Stimulated activated naive CD8-positive, alpha-beta T cell treated with anti-CD3 and anti-CD28 coated beads, Interleukin-15, amount 100 ng/mL, for 72 hours (primary cell): ENCODE results near the gene TRMT112.
"Not testable (repeated sequence)": the region's sequence is repeated elsewhere in the genome, so short reads cannot be mapped to it uniquely, and the experiment has no call there.

ENCODE experiments used
- ATAC-seq: fragments of 150-1000 bp; cut with Tn5 transposase; 2 replicates; pipeline ENCODE4 v1.10.0; 2021; ENCODE audit warnings: mild to moderate bottlenecking, moderate library complexity
- DNase-seq, 2 donors: peaks; one replicate each; pipeline ENCODE4 v3.0.0; 2021 to 2022
- H3K27ac Mint-ChIP-seq, 2 donors: one replicate each; pipeline ENCODE4 v1.8.0; 2022; ENCODE audit warnings: mild to moderate bottlenecking in 2 of 2, mixed read lengths in 2 of 2, moderate library complexity in 2 of 2
- H3K27me3 Mint-ChIP-seq: one replicate; pipeline ENCODE4 v1.8.0; 2022; ENCODE audit warnings: mixed read lengths
- H3K4me1 Mint-ChIP-seq: one replicate; pipeline ENCODE4 v1.8.0; 2022; ENCODE audit warnings: mild to moderate bottlenecking, mixed read lengths
- H3K4me3 Mint-ChIP-seq, 2 donors: one replicate each; pipeline ENCODE4 v1.8.0; 2022; ENCODE audit warnings: mild to moderate bottlenecking in 2 of 2, mixed read lengths in 2 of 2, moderate library complexity in 1 of 2
- H3K9me3 Mint-ChIP-seq, 2 donors: one replicate each; pipeline ENCODE4 v1.8.0; 2022; ENCODE audit warnings: mixed read lengths in 2 of 2

TRMT112 gene

GRCh38 chr11:64324692-64325469 is 7.5 kb upstream of the TRMT112 start:
- ATAC-seq (no peak), DNase-seq (no peak)
- Mint-ChIP-seq H3K4me3 (no peak overlapping the region), H3K27me3 (no peaks in the 10 kb centered on the region), H3K9me3 (no peaks in the 10 kb centered on the region), H3K4me1 (peaks cover 27% of the 10 kb centered on the region), H3K27ac (peak overlapping the region in 1 of 2 donors; percentile 71)

GRCh38 chr11:64323984-64324383 is 6.6 kb upstream of the TRMT112 start:
- not testable (repeated sequence) for H3K27me3 Mint-ChIP-seq, H3K9me3 Mint-ChIP-seq, H3K27ac Mint-ChIP-seq, DNase-seq, ATAC-seq, H3K4me3 Mint-ChIP-seq
- peaks cover 36% of the 10 kb centered on the region for H3K4me1 Mint-ChIP-seq

- no peaks in the 10 kb centered on the region for H3K9me3 Mint-ChIP-seq
- H3K4me1 Mint-ChIP-seq: peaks cover 40% of the 10 kb centered on the region
- H3K4me3 Mint-ChIP-seq: no peak overlapping the region
- no peak overlapping the region for H3K27ac Mint-ChIP-seq
- no peak for ATAC-seq
- DNase-seq: no peak
- H3K27me3 Mint-ChIP-seq: no peaks in the 10 kb centered on the region
Measured at GRCh38 chr11:64323373-64323772, 6.0 kb upstream of the TRMT112 start.

- H3K4me1 Mint-ChIP-seq: peaks cover 40% of the 10 kb centered on the region
- no peaks in the 10 kb centered on the region for H3K27me3 Mint-ChIP-seq
- DNase-seq (no peak), ATAC-seq (no peak)
- no peak overlapping the region for H3K4me3 Mint-ChIP-seq
- H3K9me3 Mint-ChIP-seq: no peaks in the 10 kb centered on the region
- H3K27ac Mint-ChIP-seq: peak overlapping the region; percentile 28 to 75
Measured at GRCh38 chr11:64322925-64323260, 5.5 kb upstream of the TRMT112 start.

- Mint-ChIP-seq H3K9me3 (no peaks in the 10 kb centered on the region), H3K27me3 (no peaks in the 10 kb centered on the region), H3K4me3 (no peak overlapping the region), H3K27ac (no peak overlapping the region), H3K4me1 (peaks cover 49% of the 10 kb centered on the region)
- no peak for DNase-seq
- ATAC-seq: no peak
Measured at GRCh38 chr11:64321533-64321932, 4.2 kb upstream of the TRMT112 start.

- ATAC-seq: no peak
Measured at GRCh38 chr11:64321026-64321425, 3.7 kb upstream of the TRMT112 start.

GRCh38 chr11:64320556-64320955 is 3.2 kb upstream of the TRMT112 start:
- no peaks in the 10 kb centered on the region for H3K9me3 Mint-ChIP-seq
- peak overlapping the region in 1 of 2 donors; percentile 79 for H3K27ac Mint-ChIP-seq
- H3K4me1 Mint-ChIP-seq: peaks cover 57% of the 10 kb centered on the region
- no peak overlapping the region for H3K4me3 Mint-ChIP-seq
- no peaks in the 10 kb centered on the region for H3K27me3 Mint-ChIP-seq
- ATAC-seq (no peak), DNase-seq (no peak)

More at GRCh38 chr11:64321026-64321425, 3.7 kb upstream of the TRMT112 start:
- H3K27me3 Mint-ChIP-seq: no peaks in the 10 kb centered on the region
- no peaks in the 10 kb centered on the region for H3K9me3 Mint-ChIP-seq
- no peak for DNase-seq
- H3K4me3 Mint-ChIP-seq: no peak overlapping the region
- H3K4me1 Mint-ChIP-seq: peaks cover 54% of the 10 kb centered on the region
- peak overlapping the region in 1 of 2 donors; percentile 56 for H3K27ac Mint-ChIP-seq

GRCh38 chr11:64318766-64319761 is 1.7 kb upstream of the TRMT112 start:
- H3K27me3 Mint-ChIP-seq: no peaks in the 10 kb centered on the region

GRCh38 chr11:64317961-64318765 is 804 bp upstream of the TRMT112 start, which contains the start of gene PRDX5:
Gene PRDX5, plus strand, starts transcription at chr11:64318121. Its CDS starts 95 bp downstream, at chr11:64318216.
- Mint-ChIP-seq H3K27ac (peak within 1 kb of the TSS; percentile 100), H3K4me3 (peak within 1 kb of the TSS; percentile 92 to 98), H3K4me1 (peaks cover 75% of the 10 kb centered on the region), H3K9me3 (no peaks in the 10 kb centered on the region), H3K27me3 (no peaks in the 10 kb centered on the region)
- ATAC-seq (peak; percentile 83), DNase-seq (peak; percentile 96 to 98)

More at GRCh38 chr11:64318766-64319761, 1.7 kb upstream of the TRMT112 start:
- H3K27ac Mint-ChIP-seq: peak overlapping the region; percentile 100
- peak overlapping the region; percentile 92 to 98 for H3K4me3 Mint-ChIP-seq
- H3K4me1 Mint-ChIP-seq: peaks cover 68% of the 10 kb centered on the region
- ATAC-seq (no peak), DNase-seq (no peak)
- no peaks in the 10 kb centered on the region for H3K9me3 Mint-ChIP-seq

GRCh38 chr11:64316672-64317324 is 561 bp downstream of the TRMT112 start:
- DNase-seq (peak in 1 of 2 donors; percentile 52), ATAC-seq (peak; percentile 1)
- H3K4me1 Mint-ChIP-seq: peaks cover 79% of the 10 kb centered on the region
- H3K9me3 Mint-ChIP-seq: no peaks in the 10 kb centered on the region
- H3K27ac Mint-ChIP-seq: peak overlapping the region; percentile 100
- H3K4me3 Mint-ChIP-seq: peak overlapping the region; percentile 92 to 98
- H3K27me3 Mint-ChIP-seq: no peaks in the 10 kb centered on the region

GRCh38 chr11:64315667-64316526 is 1.5 kb downstream of the TRMT112 start:
- H3K27me3 Mint-ChIP-seq, DNase-seq, ATAC-seq, H3K9me3 Mint-ChIP-seq: not testable (repeated sequence)
- Mint-ChIP-seq H3K27ac (peak overlapping the region; percentile 100), H3K4me3 (peak overlapping the region; percentile 92 to 98), H3K4me1 (peaks cover 74% of the 10 kb centered on the region)

GRCh38 chr11:64314805-64315561 is 2.4 kb downstream of the TRMT112 start:
- Mint-ChIP-seq H3K4me3 (no peak overlapping the region), H3K4me1 (peaks cover 68% of the 10 kb centered on the region), H3K27me3 (no peaks in the 10 kb centered on the region), H3K27ac (peak overlapping the region in 1 of 2 donors; percentile 31), H3K9me3 (no peaks in the 10 kb centered on the region)
- DNase-seq: no peak
- ATAC-seq: no peak

- no peak for DNase-seq
- no peak for ATAC-seq
- Mint-ChIP-seq H3K9me3 (no peaks in the 10 kb centered on the region), H3K4me3 (no peak overlapping the region), H3K27me3 (no peaks in the 10 kb centered on the region), H3K27ac (peak overlapping the region; percentile 31 to 70), H3K4me1 (peaks cover 64% of the 10 kb centered on the region)
Measured at GRCh38 chr11:64314146-64314804, 3.1 kb downstream of the TRMT112 start.
